ENCODE measurements around the gene MOGAT1.

- TF ChIP-seq, protein P1, sequence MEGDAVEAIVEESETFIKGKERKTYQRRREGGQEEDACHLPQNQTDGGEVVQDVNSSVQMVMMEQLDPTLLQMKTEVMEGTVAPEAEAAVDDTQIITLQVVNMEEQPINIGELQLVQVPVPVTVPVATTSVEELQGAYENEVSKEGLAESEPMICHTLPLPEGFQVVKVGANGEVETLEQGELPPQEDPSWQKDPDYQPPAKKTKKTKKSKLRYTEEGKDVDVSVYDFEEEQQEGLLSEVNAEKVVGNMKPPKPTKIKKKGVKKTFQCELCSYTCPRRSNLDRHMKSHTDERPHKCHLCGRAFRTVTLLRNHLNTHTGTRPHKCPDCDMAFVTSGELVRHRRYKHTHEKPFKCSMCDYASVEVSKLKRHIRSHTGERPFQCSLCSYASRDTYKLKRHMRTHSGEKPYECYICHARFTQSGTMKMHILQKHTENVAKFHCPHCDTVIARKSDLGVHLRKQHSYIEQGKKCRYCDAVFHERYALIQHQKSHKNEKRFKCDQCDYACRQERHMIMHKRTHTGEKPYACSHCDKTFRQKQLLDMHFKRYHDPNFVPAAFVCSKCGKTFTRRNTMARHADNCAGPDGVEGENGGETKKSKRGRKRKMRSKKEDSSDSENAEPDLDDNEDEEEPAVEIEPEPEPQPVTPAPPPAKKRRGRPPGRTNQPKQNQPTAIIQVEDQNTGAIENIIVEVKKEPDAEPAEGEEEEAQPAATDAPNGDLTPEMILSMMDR (conservative IDR thresholded peaks at IDR 0.05; ENCODE audit: low read depth, low read length): no peak
- TF ChIP-seq EZH2 (IDR thresholded peaks at IDR 0.05; ENCODE audit: low read length, unreplicated experiment): no peak
Observed at GRCh38 chr2:222753251-222753824, 81.9 kb downstream of the MOGAT1 start.
